GM18870 (cell line): ENCODE data around the gene REEP2.

ENCODE experiments used
- ATAC-seq: cut with Tn5 transposase; IDR thresholded peaks from one replicate; pipeline ENCODE4 v1.9.1; 2021; ENCODE audit warnings: moderate library complexity; ENCODE audit not compliant: unreplicated experiment

Gene REEP2

DNA sequence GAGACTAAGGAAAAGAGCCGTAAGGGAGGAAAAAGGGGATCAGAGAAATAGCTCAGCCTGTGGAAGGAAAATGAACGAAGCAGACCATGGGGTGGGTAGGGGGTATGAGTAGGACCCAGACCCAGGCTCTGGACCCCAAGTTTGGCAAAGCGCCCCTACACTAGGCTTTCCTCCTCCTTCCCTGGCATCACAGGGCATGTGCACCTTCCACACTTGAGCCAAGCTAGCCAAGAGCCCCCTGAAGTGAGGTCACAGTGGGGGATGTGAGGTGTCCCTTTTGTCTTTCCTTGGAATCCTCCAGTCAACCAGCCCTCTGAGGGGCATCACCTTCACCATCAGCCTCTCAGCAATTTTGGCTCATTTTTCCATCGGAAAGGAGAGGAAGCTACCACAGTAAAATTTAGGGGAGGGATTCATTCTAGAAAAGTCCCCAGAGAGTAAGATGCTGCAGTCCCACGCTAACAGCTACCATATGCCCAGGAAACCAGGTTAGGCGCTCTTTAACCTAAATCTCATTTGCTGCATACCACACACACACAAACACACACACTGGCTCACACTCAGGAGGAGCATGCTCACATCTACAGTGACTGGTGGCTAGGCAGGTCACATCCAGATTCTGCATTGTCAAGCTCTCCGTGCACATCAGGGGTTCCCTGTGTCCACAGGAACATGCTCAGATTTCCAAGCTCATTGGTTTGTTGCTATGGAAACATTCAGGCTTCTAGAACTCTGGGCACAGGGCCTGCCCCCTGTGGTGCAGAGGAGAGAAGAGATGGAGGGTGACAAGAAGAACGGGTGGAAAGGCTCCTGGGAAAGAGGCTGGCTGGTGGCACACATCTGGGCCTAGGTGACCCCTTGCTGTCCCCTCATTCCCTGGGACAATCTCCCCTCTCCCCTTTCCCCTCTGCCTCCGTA is 9.9 kb downstream of the REEP2 start:
- ATAC-seq = no peak

DNA sequence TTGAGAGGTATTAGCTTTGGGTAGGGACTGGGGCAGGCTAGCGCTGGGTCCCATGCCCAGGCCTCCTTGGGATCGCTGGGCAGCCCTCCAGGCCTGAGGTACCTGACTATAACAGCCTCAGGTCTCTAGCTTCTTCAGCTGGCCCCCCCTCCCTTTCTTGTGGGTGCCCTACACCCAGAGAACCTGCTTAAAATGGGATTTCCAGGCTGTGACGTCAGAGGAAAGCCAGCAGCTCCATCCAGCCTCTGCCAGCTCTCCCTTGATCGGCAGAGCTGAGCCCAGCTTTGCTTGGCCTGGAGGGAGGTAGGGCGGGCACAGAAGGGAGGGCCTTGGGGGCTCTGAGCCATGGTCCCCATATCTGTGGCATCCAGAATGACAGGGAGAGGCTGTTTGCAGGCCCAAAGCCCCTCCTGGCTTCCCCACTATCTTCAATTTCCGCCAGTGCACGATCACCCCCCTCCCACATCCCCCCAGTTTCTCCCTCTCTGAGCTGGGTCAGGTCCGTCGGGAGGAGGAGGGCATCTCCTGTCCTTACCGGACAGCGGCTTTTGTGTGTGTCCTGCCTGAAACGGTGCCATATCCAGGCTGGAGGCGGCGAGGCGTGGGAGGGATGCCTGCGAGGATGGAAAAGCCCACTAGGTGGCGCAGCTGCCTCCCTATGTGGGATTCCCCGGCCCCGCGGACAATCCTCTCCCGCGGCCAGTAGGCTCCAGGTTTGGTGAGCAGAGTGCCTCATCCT is 10.8 kb downstream of the REEP2 start:
- no peak for ATAC-seq

DNA sequence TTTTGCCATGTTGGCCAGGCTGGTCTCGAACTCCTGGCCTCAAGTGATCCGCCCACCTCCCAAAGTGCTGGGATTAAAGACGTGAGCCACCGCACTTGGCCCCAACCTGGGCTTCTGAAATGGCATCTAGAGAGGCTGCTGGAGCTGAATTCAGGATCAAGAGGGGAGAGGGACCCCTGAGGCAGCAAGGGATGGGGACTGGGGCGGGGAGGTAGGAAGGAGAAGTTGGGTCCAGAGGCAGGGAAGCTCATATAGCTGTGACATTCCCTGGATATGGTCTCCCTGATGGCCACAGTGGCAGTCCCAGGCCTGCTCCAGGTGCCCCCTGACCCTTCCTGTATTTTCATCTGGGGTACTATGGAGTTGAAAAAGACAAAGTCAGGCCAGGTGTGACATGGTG is 12.1 kb downstream of the REEP2 start:
- ATAC-seq = no peak

DNA sequence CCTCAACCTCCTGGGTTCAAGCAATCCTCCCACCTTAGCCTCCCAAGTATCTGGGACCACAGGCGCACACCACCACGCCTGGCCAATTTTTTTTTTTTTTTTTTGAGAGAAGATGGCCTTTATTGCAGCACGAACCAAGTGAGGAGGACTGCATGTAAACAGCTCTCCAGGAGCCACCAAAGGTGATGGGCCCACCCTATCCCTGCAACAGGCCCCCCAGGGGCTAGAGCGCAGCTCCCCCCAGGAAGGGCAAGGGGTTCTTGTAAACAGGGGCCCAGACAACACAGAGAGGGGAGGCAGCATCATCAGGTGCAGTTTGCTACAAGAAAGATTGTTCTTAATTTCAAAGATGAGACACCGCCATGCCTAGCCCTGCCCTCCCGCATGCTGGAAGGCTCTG is 13.9 kb downstream of the REEP2 start:
- ATAC-seq = no peak

DNA sequence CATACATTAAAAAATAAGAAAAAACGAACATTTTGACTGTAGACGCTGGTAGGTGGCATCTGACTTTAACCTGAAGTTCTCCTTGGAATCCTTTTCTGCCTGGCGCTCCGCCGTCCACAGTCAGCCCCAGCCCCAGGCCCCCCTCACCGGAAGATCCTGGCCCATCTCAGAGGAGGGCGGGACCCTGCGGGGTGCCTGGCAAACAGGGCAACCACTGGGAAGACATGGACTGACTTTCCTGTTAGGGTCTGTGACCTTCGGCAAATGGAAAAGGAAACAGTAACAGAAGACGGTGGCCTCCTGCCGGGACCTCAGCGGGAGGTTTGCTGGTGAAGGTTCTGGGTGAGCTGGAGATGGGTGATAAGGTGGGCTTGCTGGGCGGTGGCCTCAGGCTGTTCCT is 14.7 kb downstream of the REEP2 start:
- ATAC-seq = no peak

DNA sequence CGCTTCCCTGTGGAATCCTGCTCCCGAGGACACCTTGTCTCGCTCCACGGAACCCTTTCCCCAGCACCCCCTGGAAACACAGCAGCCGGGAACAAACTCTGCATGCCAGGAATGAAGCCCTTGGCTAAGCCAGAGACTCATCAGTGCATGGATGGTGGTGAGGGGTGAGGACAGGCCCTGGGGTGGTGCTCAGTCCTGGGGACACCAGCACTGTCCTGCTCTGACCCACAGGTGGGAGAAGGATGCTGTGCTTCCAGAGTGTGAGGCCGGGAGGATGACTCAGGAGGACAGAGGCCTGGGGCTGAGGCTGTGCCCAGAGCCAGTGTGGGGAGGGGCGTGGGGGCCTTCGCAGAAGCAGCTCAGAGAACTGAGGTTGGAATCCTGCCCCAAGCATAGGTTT is 15.3 kb downstream of the REEP2 start:
- ATAC-seq = no peak

GRCh38 chr5:138455232-138455930 is 16.5 kb downstream of the REEP2 start:
- ATAC-seq = no peak

- ATAC-seq = no peak
These were observed 18.8 kb downstream of the REEP2 start for GRCh38 chr5:138457531-138458275.

DNA sequence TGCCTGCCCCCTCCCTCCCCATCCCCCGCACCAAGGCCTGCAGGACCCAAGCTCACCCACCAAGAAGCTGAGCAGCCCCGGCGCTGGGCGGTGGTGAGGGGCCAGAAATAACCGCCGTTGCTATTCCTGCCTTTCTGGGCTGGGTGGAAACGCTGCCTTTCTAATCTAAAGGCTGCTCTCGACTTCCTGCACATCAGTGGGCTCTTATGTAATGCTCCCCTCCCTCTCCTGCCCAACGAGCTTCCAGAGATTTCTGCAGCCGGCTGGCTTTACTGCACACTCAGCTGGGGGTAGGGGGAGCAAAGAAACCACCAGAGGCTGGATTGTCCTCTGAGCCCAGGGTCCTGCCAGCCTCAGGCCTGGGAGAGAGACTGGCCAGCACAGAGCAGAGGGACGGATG is 19.5 kb downstream of the REEP2 start:
- ATAC-seq = no peak

DNA sequence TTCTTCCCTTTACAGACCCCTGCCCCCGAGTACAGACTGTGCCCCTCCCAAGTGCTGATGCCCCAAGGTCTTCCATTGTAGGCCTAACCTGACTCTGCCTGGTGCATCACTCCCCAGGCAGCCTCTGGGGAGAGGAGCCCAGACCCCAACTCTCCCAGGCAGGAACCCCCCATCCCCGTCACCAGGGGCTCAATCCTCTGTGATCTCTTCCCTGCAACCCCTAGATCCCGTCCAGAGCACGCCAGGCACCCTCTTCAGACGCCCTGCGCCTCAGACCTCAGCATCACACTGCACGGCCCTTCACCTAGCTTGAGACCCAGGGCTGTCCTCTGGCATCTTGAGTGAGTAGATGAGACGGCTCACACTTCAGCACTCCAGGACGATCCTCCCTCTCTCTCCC is 20.0 kb downstream of the REEP2 start:
- no peak for ATAC-seq

GRCh38 chr5:138459311-138459933 is 20.6 kb downstream of the REEP2 start:
- no peak for ATAC-seq

GRCh38 chr5:138460032-138460693 is 21.3 kb downstream of the REEP2 start:
- no peak for ATAC-seq

DNA sequence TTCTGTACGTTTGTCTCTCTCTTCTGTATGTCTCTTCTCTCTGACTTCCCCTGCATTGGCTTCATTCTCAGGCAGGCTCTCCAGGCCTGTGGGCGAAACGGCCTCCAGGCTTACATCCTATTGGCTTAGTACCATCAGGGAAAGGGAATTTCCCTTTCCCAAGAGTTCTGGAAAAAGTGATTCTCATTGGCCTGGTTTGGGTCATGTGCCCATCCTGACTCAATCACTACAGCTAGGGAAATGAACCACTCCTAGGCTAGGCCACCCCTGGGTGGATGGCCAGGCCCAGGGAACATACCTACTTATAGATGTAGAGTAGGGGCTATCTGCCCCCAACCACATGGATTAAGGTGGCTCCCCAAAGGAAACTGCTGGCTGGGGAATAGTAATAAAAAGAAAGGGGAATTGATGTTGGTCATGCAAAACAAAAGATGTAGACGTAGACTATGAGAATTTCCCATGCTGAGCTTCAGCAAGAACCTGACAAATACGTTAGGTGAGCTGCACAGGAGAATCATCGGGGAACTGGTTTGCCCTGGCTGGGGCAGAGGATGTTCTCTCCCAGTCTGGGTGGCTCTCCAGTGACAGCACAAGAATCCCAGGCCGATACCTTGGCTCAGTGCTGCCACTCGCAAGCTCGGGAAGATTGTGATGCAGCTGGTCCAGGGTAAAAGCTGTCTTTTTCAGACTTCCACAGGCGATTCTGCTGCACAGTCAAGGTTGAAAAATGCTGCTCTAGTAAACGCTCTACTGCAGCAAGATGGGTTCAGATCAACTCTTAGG is 22.7 kb downstream of the REEP2 start:
- no peak for ATAC-seq

GRCh38 chr5:138463419-138464007 is 24.7 kb downstream of the REEP2 start:
- no peak for ATAC-seq

GRCh38 chr5:138464008-138464387 is 25.1 kb downstream of the REEP2 start:
- peak; percentile 23 for ATAC-seq

- peak; percentile 79 for ATAC-seq
These were observed 25.8 kb downstream of the REEP2 start for GRCh38 chr5:138464388-138465260.

GRCh38 chr5:138465261-138466124 is 26.6 kb downstream of the REEP2 start, which contains the start of gene EGR1:
Gene EGR1 (plus strand): TSS chr5:138465479. CDS start chr5:138465762, 283 bp downstream.
- peak; percentile 48 for ATAC-seq
